ENCODE results near the gene FRMD8. TPM values are rescaled to one million over a fixed set of nuclear protein-coding genes. Genes with fewer than 3 reads are reported as not detected.

Gene FRMD8
- total and polyA plus RNA-seq, 2 of the 4 experiments (the other 2 are of a cell fraction) = 11.3 to 19.8 TPM

DNA sequence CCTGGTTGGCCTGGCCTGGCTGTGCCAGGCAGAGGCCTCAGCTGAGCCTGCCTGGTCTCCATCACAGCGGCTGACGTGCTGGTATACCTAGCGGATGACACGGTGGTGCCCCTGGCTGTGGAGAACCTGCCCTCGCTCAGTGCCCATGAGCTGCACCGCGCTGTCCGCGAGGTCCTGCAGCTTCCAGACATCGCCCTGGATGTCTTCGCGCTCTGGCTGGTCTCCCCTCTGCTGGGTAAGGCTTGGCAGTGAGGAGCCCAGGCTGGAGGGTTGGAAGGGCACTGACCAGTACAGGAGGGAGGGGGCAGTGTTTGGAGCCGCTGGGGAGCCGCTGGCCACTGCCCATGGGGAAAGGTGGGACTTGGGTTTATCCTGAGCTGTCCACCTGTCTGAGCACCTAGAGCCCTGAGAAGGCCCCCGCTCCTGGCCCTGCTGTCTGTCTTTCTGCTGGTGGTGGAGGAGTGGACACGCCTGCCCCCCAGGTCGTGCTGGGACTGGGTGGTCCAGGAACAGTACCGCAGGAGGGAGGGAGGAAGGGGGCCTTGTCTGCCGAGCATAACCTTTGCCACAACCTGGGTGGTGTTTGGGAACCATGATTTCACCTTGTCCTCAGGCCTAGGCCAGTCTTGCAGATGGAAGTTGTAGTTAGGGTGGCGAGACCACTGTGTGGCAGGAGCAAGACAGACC lies 3.0 kb downstream of the FRMD8 start:
- Histone ChIP-seq H3K27me3 (ENCODE audit: control insufficient read depth, insufficient read depth, low read length) (no peaks in the 10 kb centered on the region), H3K9me3 (ENCODE audit: control insufficient read depth, insufficient read depth, low read length) (no peaks in the 10 kb centered on the region), H3K4me1 (ENCODE audit: control insufficient read depth, insufficient read depth, low read length) (peaks cover 31% of the 10 kb centered on the region), H3K18ac (ENCODE audit: low read depth, low read length) (no peak overlapping the region; the same call in 1 of the 2 replicates), H3K4me2 (ENCODE audit: low read depth, low read length) (no peak overlapping the region; the same call in 1 of the 2 replicates), H3K14ac (replicated peaks; ENCODE audit: low read depth, low read length) (peak overlapping the region; percentile 67), H3K79me1 (ENCODE audit: low read depth in 1 of 2, low read length in 2 of 2) (peaks cover 25 to 82% of the 10 kb centered on the region in 2 experiments), H3K9me1 (ENCODE audit: insufficient read depth, low read length) (peaks cover 25% of the 10 kb centered on the region), H2BK5ac (ENCODE audit: low read depth, low read length, poor library complexity, severe bottlenecking) (peak overlapping the region; percentile 41), H2AFZ (replicated peaks; ENCODE audit: low read length, poor library complexity) (peak overlapping the region; percentile 53), H4K8ac (ENCODE audit: low read depth in 2 of 2, low read length in 2 of 2) (peak overlapping the region; percentile 18 to 92), H2BK20ac (ENCODE audit: low read depth, low read length) (no peak overlapping the region; the same call in 1 of the 2 replicates), H3K4me3 (ENCODE audit: insufficient read depth, low read depth, low read length) (no peak overlapping the region), H2AK5ac (ENCODE audit: low read depth, low read length) (peak overlapping the region; percentile 96), H2BK120ac (ENCODE audit: low read depth, low read length) (no peak overlapping the region), H3K4ac (ENCODE audit: low read depth, low read length) (peak overlapping the region; percentile 54), H4K20me1 (ENCODE audit: insufficient read depth, low read length) (peaks cover 8% of the 10 kb centered on the region; the same call in 1 of the 2 replicates), H2BK15ac (ENCODE audit: low read depth, low read length) (0 out of 3 replicates have a peak overlapping the region, but pooled peaks have one; percentile 44), H2AK9ac (replicated peaks; ENCODE audit: low read depth, low read length, poor library complexity) (no peak overlapping the region), H4K91ac (ENCODE audit: insufficient read depth, low read depth, low read length) (peak overlapping the region; percentile 66), H3K56ac (ENCODE audit: extremely low read depth, insufficient read depth, low read length) (no peak overlapping the region), H3K27ac (ENCODE audit: insufficient read depth, low read length) (peak overlapping the region; percentile 73), H4K5ac (ENCODE audit: low read depth, low read length) (peak overlapping the region; percentile 61; the same call in 1 of the 2 replicates), H3K23ac (ENCODE audit: low read depth, low read length) (peak overlapping the region; percentile 95), H3K9ac (ENCODE audit: low read depth, low read length) (peak overlapping the region; percentile 10; the same call in 1 of the 2 replicates), H3K36me3 (ENCODE audit: control insufficient read depth, insufficient read depth, low read length) (peaks cover 26% of the 10 kb centered on the region; the same call in 1 of the 2 replicates)
- ATAC-seq (ENCODE audit: low read depth) = no peak
- POLR2A ChIA-PET (ENCODE audit: unreplicated experiment) = interaction anchor here (2.8 kb wide), 1 partner anchor 110 kb away, joined by 14 read pairs; the partner anchor contains the start of gene MALAT1
- no peak for DNase-seq
- 77% methylated on average over 4 of the region's 20 CpGs; no CpG with 5 or more reads in 1 of the 2 experiments for WGBS, 2 experiments (ENCODE audit: extremely low coverage in 2 of 2, insufficient read length in 1 of 2)
- intact Hi-C loops (cut with micrococcal nuclease) = no loop called here
- BruUV-seq (replicated peaks) = no TSS peak
- CTCF ChIA-PET = no interaction called here
- in situ Hi-C loops (cut with MboI; ENCODE audit: low sequenced_read_pairs) = no loop called here
- no peak for TF ChIP-seq NFE2L2 (IDR thresholded peaks at IDR 0.05; ENCODE audit: low read depth, low read length)
- peak; percentile 3 for TF ChIP-seq POLR2A (IDR thresholded peaks at IDR 0.05; ENCODE audit: low read depth, low read length)
- dilution Hi-C loops (cut with HindIII; ENCODE audit: low sequenced_read_pairs, unreplicated experiment) = no loop called here

Measured in IMR-90 (cell line).